Adrenal gland (tissue), 5 donors: ENCODE data around the gene FYB1.

Experiments
- POLR2A ChIP-seq, 2 donors: fragments of 450-650 bp; IDR thresholded peaks; one replicate each; pipeline ENCODE4 v1.6.1; 2017; ENCODE audit warnings: antibody characterized with exemption in 2 of 2, mild to moderate bottlenecking in 2 of 2, moderate library complexity in 1 of 2
- TF ChIP-seq, protein P1 (sequence below), 6 experiments: fragments of 450-650 bp in 4 of 6; fragments of 200-600 bp in 2 of 6; sonication (generic) in 1 of 6; IDR thresholded peaks; 1 replicate in 5 of 6; 2 replicates in 1 of 6; pipeline versions ENCODE4 v1.5.1 to v1.8.0; 2016 to 2021; ENCODE audit warnings: antibody characterized with exemption in 6 of 6, mild to moderate bottlenecking in 2 of 6, moderate library complexity in 1 of 6
- donor health status: DM: no; HTN: no; CAD: no.

DNA sequence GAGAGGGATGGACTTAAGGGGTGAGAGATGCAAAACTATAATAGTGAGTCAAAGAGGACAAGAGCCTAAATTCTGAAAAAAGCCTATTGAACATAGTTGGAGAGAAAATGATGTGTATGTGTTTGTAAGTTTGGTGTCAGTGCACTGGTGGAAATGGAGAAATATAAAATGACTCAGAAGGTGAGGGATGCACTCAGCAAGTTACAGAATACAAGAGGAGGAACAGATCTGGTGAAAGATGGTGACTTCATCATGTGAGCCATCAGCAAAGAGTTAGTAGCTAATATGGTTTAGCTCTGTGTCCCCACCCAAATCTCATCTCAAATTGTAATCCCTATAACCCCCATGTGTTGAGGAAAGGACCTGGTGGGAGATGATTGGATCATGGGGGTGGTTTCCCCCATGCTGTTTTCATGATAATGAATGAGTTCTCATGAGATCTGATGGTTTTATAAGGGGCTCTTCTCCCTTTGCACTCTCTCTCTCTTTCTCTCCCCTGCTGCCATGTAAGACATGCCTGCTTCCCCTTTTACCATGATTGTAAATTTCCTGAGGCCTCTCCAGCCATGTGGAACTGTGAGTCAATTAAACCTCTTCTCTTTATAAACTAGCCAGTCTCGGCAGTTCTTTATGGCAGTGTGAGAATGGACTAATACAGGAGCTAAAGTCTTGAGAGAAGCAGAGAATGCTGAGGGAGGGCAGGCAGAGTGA lies 30.4 kb upstream of the FYB1 start:
- TF ChIP-seq, protein P1, sequence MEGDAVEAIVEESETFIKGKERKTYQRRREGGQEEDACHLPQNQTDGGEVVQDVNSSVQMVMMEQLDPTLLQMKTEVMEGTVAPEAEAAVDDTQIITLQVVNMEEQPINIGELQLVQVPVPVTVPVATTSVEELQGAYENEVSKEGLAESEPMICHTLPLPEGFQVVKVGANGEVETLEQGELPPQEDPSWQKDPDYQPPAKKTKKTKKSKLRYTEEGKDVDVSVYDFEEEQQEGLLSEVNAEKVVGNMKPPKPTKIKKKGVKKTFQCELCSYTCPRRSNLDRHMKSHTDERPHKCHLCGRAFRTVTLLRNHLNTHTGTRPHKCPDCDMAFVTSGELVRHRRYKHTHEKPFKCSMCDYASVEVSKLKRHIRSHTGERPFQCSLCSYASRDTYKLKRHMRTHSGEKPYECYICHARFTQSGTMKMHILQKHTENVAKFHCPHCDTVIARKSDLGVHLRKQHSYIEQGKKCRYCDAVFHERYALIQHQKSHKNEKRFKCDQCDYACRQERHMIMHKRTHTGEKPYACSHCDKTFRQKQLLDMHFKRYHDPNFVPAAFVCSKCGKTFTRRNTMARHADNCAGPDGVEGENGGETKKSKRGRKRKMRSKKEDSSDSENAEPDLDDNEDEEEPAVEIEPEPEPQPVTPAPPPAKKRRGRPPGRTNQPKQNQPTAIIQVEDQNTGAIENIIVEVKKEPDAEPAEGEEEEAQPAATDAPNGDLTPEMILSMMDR (IDR thresholded peaks at IDR 0.05): no peak
- TF ChIP-seq POLR2A (IDR thresholded peaks at IDR 0.05): no peak
